Hematopoietic multipotent progenitor cell treated with erythropoietin and hydrocortisone succinate and interleukin-3 and kit ligand, for 15 days (in vitro differentiated cells): ENCODE measurements around the gene KRTAP20-1.

ENCODE experiments used
- DNase-seq: peaks from one replicate; pipeline ENCODE4 v3.0.0-alpha.2; 2015; ENCODE audit warnings: low spot score

KRTAP20-1 gene, protein sequence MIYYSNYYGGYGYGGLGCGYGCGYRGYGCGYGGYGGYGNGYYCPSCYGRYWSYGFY

DNA sequence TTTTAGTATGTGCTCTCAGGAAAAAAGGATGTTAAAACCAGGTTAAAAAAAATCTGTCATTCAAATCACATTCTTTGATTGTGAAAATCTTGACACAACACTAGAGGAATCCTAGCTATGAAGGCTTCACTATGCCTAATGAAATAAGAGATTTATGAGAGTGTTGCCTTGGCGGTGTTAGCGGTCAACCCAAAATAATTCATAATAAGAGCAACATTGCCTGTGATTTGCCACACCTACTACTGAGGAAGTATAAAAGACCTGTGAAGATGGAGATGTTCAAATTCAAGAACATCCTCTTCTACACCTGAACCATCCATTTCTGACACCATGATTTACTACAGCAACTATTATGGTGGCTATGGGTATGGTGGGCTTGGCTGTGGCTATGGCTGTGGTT, at the start of gene KRTAP20-1:
TSS of gene KRTAP20-1 (plus strand) at position 301 of the 400 bp plus-strand sequence. CDS start at position 331, 30 bp downstream.
- DNase-seq, result no peak

DNA sequence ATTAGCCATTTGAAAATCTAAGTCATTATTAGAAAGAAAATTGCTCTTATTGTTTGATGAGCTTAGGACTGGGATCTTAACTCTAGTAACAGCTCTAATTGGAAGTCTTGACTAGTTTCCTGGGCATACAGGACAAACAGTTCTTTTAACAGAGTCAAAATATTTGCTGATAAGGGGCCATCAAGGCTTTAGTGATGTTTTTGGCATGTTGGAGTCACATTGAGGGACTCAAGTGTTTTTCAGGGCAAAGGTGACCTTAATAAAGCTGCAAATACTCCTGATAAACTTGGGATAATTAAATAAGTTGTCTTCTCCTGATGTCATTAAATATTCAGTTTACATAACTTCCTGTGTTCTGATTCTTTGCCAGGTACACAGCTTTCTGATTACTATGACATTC, 48.6 kb upstream of the KRTAP20-1 start:
- DNase-seq, result no peak

DNA sequence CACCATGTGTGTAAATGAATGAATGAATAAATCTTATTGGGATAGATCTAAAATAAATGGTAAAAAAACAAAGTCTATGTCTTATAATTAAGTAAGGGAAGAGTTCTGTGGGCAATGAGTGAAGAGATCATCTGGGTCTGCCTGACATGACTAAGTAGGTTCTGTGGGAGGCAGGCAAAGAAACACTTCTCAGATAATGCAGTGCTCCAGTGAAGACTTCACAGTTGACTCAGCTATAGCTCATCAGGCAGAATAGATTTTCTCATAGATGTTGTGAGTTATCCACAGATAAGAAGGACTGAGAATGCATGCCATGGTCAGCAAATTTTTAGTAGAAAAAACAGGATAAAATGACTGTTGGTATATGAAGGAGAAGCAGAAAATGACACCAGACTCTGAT, 38.5 kb upstream of the KRTAP20-1 start:
- no peak for DNase-seq

DNA sequence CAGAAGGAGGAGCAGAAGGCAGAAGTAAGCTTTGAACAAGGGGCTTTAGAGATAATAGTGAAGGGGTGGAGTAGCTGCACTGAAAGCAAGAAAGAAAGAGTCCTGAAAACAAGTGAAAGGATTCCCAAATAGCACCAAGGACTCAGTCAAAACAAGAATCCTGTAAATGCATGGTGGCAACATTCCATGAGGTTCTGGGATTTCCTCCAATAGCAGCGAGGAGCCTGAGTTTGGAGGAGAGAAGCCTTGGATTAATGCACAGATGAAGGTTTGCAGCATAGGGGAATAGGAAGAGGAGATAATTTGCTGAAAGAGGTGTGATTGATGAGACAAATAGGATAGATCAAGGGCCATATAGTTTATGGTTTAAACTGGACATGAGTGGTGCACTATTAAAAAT, 36.9 kb upstream of the KRTAP20-1 start:
- no peak for DNase-seq

DNA sequence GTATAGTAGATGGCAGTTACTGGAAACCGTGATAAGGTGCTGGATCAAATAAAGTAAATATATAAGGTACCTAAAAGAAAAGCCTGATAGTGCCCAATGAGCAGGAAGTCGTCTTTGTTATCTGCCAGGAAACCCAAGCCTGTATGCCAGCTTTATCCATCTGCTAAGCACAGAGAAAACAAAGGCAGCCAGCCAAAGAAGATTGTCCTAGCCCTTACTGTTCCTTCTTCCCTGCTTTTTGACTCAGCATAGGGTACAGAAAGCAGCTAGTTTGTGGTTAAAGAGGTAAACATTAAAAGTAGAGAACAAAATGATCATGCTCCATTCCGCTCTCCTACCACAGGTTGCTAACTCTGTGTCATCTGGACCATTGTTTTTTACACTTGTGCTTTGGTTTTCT, 36.1 kb upstream of the KRTAP20-1 start:
- DNase-seq, result no peak

DNA sequence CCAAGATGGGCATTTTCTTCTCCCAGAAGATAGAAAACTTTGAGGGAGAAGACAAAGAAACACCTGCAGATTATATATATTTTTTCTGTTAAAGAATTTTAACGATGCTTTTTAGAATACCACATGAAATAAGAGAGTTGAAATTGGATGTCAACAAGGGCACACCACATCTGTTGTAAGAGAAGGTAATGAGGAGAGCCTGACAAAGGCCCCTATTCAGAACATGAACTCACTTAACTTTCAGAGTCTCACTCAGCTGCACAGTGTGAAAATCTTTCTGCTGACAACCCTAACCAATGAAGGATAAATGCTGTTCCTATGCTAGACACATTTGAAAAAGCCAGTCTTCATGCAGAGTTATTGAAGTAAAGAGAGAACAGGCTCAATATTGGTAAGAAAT, 33.4 kb upstream of the KRTAP20-1 start:
- DNase-seq, result no peak

DNA sequence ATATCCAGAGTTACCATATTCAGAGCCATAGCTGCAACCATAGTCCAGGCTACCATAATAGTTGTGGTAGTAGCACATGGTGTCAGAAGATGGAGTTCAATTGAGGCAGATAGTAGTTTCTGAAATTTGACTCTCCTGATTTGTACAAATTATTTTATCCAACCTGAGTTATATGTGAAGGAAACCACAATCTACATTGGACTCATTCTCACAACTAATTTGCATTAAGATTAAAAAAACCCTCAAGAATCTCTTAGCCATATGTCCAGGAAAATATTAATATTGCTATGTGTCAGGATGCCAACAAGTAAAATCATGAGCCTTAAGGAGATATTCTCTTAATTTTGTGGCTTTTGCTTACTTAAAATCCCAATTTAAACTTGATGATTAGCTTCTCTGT, 25.9 kb upstream of the KRTAP20-1 start, which contains the start of gene KRTAP22-2:
TSS of gene KRTAP22-2 (minus strand) at position 101 of the 400 bp plus-strand sequence.
- DNase-seq, result no peak

DNA sequence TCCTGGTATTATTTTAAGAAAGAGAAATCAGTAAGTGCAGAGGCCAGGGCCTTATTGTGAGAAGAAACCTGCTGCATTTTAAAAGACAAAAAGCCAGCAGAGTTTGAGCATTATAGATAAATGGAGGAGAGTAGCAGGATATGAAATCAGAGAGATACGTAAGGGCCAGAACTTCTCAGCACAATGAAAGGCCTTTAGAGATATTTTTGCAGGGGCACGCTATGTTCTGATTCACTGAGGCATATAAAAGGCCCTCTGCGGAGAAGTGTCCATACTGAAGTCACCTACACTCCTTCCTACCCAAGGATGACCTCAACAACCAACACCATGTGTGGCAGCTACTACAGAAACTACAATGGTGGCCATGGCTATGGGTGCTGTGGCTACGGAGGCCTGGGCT, 24.1 kb upstream of the KRTAP20-1 start, which contains the start of gene KRTAP6-3:
TSS of gene KRTAP6-3 (plus strand) at position 301 of the 400 bp plus-strand sequence. CDS start at position 307, 6 bp downstream.
- no peak for DNase-seq

DNA sequence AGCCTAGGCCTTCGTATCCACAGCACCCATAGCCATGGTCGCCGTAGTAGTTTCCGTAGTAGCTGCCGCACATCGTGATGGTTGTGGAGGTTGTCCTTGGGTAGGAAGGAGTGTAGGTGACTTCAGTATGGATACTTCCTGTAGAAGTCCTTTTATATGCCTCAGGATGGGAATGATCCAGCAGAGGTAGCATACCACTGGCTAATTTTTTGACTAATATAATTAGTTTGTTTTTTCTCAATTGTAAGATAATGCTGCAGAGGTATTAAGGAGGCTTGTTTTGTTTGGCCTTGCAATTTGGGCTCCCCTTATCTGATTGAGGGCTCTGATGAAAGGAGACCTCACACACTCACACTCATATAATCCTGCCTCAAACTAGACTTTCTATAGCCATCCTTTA, 17.4 kb upstream of the KRTAP20-1 start, which contains the start of gene KRTAP6-2:
TSS of gene KRTAP6-2 (minus strand) at position 101 of the 400 bp plus-strand sequence. CDS start at position 73, 28 bp downstream.
- DNase-seq, result no peak

DNA sequence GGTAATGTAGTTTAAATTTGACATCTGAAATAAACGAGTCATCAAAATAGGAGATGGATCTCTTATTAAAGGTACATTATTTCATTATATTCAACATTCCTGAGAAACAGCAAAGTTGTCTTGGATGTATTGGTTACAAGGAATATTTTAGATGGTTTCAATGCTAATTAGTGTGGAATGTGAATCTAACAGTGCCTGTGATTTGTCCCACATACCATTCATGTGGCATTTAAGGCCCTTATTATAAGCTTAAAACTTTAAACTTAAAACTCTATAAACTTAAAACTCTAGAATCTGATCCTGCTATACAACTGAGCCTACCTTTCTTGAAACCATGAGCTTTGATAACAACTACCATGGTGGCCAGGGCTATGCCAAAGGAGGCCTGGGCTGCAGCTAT, 15.4 kb upstream of the KRTAP20-1 start, which contains the start of gene KRTAP22-1:
TSS of gene KRTAP22-1 (plus strand) at position 301 of the 400 bp plus-strand sequence.
- no peak for DNase-seq

DNA sequence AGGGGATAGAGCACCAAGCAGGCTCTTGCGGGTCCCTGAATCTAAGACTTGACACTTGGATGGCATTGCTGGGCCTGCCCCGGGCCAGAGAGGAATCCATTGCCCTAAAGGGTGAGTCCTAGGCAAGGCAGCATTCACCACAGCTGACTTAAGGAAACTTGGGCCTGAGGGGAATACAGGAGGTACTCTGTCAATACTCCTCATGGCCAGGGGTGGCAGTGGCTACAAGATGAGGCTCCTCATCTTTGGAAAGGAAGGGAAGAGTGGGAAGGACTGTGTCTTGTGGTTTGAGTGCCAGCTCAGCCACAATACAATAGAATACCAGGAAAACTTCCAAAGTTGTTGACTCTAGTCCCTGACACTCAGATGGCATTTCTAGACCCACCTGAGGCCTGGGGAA, 10.3 kb upstream of the KRTAP20-1 start:
- no peak for DNase-seq

DNA sequence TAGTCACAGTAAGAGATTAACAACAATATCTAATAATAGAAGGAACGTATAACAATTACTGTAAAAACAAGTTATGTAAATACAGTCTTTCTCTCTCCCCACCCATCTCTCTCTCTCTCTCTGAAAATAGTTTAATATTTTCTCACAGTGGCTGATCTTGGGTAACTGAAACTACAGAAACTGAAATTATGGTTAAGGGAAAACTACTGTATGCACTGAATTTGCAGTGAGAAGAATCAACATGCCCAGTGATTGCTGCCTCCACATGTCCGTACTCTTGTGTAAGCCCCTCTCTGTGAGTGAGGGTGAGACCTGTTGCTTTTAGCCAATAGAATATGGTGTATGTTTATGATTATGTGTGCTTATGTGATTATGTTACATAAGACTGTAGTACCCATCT, 4.1 kb upstream of the KRTAP20-1 start:
- no peak for DNase-seq

DNA sequence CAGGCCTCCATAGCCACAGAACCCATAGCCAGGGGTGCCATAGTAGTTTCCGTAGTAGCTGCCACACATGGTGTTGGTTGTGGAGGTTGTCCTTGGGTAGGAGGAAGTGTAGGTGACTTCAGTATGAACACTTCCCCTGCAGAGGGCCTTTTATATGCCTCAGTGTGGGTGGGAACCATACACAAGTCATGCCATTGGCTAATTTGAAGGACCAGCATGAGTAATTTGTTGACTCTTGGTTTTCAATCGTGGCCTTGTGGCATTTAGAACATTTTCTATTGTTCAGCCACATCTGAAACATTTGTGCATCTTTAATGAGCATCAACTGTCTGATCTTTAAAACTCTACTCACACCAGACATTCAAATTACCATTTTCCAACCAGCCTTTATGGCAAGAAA, 2.4 kb upstream of the KRTAP20-1 start, which contains the start of gene KRTAP6-1:
TSS of gene KRTAP6-1 (minus strand) at position 95 of the 400 bp plus-strand sequence. CDS start at position 69, 26 bp downstream.
- no peak for DNase-seq

DNA sequence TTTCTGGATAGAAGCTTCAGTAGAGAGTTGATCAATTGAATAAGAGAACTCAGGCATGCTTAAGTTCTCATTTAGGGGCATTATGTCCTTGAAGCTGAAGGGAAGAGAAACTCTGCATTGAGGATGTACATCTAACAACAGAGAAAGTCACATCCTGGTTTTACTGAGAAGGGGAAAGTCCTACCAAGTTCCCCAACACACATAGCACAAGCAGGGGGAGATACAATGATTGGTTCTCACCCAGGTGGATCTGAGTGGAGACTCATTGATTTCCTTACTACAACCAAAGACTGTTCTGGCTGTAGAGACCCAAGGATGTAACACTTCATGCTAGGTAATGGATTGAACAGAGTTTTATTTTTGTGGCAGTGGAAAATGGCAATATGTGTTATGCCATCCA, 1.0 kb upstream of the KRTAP20-1 start:
- DNase-seq, result no peak

DNA sequence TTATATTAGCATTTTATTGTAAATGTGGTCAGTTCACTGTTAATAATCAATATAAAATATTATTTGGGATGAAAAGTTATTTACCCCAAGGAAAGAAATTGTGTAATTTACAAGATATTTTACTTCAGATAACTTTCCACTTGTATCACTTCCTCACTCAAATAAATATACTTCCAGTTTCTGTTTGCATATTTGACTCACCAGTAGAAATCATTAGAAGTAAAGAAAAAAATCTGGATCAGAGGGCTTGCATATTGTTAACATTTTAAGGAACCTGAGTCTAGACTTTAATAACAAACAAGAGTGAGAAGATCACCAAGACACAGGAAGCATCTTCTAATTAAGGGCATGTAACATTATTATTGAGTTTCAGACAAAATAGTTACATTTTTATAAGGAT, 3.9 kb downstream of the KRTAP20-1 start:
- DNase-seq, result no peak

DNA sequence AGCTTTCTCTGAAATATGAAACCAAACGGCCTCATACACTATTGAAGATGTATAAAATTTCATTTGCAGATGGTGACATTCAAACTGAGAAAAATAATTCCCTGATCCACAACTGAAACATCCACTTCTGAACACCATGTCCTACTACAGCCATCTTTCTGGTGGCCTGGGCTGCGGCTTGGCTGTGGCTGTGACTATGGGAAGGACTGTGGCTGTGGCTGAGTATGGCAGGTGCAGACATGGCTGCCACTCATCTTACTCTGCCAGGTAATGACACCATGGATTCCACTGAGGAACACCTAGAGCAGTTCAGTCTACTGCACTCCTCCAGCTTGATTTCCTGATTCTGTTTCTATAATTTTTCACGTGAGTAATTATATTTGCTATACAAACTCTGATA, 4.3 kb downstream of the KRTAP20-1 start, which contains the start of gene KRTAP20-4:
TSS of gene KRTAP20-4 (plus strand) at position 106 of the 400 bp plus-strand sequence.
- no peak for DNase-seq

DNA sequence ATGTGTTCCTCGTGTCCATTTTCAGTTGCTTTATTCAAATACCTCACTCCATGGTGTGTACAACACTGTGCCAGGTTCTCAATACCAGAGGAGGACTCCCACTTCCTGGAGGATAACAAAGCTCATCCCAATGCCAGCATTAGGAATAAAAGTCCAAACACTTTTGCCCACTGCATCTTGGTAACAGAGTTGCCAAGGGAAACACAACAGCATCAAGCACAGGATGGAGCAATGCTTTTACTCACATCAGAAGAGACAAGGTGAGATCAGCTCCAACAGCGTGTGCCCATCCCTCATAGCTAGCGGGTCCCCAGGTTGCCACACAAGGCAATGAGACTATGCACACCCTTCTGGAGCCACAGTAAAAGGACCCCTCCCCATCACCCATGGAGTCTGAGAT, 7.1 kb downstream of the KRTAP20-1 start:
- no peak for DNase-seq

DNA sequence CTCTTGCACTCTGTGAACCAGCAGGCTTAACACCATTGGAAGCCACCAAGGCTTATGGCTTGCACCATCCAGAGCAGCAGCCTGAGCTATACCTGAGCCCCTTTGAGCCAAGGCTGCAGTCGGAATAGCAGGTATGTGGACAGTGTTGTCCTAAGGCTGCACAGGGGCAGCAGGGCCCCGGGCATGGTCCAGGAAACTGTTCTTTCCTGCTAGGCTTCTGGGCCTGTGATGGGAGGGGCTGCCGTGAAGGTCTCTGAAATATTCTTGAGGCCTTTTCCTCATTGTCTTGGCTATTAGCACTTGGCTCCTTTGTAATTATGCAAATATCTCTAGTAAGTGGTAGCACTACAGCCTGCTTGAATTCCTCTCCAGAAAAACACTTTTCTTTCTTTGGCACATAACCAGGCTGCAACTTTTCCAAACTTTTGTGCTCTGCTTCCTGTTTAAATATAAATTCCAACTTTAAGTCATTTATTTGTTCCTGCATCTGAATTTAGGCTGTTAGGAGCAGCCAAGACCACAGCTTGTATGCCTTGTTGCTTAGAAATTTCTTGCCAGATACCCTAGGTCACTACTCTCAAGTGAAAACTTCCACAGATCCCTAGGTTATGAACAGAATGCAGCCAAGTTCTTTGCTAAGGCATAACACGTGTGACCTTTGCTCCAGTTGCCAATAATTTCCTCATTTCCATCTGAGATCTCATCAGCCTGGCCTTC, 9.4 kb downstream of the KRTAP20-1 start:
- no peak for DNase-seq

DNA sequence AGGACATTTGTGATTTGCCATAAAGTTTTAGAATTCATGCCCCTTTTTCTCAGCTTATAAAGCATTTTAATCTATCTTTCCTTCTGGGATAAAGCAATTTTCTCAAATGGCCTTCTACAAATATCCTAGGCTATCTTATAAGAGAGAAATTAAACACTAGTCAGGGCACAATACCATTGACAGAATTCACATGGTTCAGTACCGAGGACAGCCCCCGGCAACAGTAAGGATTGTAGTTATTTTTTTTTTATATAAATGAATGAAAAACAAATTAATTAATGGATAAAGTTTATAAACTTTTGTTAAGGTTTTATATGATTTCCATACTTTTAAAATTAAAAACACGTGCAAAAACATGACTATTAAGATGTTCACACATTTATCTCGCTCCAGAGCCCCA, 11.9 kb downstream of the KRTAP20-1 start:
- DNase-seq, result no peak

DNA sequence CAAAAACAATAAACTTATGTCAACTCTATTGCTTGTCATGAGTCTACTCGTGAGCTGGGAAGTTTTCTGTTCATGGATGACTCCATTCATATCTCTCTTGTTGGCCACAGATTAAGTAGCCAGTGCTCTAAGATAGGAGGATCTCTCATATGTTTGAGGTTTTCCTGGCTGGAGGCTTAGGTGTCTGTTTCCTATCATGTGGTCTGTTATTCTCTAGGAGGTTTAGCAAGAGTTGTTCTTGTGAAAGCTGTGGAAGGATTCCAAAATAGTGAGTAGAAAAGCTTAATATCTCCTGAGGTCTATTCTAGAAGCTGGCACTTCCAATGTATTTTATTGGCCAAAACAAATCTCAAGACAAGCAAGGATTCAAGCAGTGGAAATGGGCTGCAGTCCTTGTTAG, 13.0 kb downstream of the KRTAP20-1 start:
- no peak for DNase-seq

DNA sequence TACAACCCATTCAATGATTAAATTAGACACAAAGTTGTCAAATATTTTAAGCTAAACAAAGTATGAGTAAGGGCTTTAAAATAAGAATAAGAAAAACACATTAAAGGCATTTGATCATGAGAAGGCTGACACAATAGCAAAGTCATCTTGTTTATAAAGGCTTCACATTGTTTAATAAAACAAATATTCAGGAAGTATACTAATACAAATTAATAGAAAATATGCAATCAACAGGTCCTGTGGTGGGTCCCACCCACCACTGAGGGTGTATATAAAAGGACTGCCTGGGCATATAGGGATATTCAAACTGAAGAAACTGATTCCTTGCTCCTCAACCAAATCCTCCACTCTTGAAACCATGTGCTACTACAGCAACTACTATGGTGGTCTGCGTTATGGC, 18.7 kb downstream of the KRTAP20-1 start, which contains the start of gene KRTAP20-2:
TSS of gene KRTAP20-2 (plus strand) at position 301 of the 400 bp plus-strand sequence. CDS start at position 359, 58 bp downstream.
- DNase-seq, result no peak

DNA sequence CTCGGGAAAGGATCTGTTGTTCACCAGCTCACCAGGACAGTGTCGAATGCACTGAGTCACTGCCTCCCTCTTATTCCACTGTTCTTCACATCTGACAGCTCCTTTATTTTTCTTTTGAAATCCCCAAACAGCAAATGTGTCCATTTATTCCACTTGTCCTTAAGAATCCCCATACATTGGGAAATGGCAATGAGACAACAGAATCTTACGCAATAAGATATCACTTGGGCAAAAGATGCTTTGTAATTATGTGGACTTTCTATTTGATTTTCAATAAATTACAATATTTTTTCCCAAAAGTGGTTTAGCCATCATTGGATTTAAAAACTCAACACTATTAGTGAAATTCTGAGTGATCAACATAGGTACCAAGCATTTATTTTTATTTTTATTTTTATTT, 22.5 kb downstream of the KRTAP20-1 start:
- no peak for DNase-seq

DNA sequence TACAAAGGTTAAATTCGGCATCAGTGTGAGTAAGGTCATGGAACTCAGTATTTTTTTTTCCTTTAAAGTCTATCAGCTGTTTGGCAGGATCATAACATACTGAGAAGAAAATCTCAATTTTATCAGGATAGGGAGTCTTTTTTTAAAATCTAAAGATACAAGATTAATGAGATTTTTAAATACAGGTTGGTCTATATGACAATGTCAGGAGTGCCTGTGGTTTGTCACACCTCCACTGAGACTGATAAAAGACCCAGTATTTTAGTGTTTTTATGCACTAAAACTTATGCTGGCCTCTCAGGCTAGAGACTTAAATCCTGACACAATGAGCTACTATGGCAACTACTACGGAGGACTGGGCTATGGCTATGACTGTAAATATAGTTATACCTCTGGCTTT, 26.3 kb downstream of the KRTAP20-1 start, which contains the start of gene KRTAP20-3:
TSS of gene KRTAP20-3 (plus strand) at position 301 of the 400 bp plus-strand sequence.
- no peak for DNase-seq
